Hippocampal formation (tissue), 2 donors: ENCODE data around the gene COCH.
"Not testable (repeated sequence)": the region's sequence is repeated elsewhere in the genome, so short reads cannot be mapped to it uniquely, and the experiment has no call there.

Experiments
- DNase-seq, 2 donors: peaks; one replicate each; lab custom pipeline; 2025; lab: John Stamatoyannopoulos, UW

The COCH gene

DNA sequence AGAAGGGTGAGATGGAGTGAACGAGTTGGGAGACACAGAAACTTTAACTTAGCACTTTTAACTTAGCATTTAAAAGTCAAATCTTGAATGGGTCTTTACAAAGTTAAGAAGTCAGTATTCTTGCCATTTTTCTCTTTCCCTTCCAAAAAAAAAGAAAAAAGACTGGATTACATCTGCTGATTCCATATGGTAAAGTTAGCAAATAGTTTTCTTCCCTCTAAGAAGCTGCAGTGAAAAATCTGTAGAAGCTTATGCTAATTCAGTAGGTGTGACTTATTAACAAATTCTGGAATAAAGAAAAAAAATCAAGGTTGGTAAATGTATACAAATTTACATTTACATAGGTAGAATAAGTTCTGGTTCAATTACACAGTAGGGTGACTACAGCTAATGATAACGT lies 50.9 kb downstream of the COCH start:
- no peak for DNase-seq

DNA sequence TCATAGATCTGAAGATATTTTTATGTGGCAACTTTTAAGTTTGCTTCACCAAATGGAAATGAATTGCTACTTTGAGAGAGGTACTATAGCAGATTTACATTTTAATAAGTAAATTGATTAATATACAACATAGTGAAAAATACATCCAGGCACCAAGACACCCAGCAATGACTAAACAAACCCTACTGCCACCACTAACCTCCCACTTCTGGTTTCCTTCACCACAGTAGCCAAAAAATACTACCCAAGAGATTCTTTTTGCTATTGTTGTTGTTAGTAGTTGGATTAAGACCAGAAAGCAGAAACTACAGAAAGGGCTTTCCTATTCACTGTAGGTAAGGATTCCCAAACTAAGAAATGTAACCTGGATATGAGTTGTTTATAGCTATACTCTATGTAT lies 54.1 kb downstream of the COCH start:
- DNase-seq = no peak

DNA sequence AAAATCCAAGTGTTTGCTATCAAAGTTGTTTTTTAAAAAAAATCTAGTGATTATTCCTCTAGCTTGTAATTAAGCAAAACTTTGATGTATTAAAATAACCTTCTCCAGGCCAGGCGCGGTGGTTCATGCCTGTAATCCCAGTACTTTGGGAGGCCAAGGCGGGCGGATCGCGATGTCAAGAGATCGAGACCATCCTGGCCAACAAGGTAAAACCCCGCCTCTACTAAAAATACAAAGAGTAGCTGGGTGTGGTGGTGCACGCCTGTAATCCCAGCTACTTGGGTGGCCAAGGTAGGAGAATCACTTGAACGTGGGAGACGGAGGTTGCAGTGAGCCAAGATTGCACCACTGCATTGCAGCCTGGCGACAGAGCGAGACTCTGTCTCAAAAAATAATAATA lies 59.6 kb downstream of the COCH start:
- DNase-seq = not testable (repeated sequence)

DNA sequence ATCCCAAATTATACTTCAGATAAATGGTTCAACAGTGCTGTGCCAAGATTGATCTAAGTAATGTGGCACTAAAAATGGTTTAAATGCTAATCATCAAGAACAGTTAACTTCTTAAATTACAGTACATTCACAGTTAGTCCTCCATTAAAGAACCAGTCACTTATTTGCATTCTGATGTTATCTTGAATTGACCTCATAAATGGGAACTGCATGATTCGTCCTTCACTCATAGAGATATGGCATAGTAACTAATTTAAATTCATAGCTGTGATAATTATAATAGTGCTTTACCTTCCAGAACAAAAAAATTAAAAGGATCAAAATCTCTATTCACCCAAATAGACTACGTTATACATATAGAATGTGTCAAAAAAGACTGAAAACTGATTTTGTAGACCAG lies 61.1 kb downstream of the COCH start:
- no peak for DNase-seq

DNA sequence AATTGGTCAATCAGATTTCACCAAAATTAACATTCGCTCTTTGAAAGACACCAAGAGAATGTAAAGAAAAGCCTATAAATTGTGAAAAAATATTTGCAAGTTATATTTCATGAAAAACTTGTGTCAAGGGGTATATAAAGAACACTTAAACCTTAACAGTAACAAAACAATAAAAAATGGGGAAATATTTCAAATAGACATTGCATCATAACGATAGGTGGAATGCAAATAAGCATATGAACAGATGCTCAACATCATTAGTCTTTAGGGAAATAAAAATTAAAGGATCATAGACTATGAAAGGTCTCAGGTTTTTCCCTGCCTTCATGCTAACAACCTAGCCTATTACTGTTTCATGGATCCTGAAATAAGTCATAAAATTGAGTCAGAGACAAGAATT lies 64.3 kb downstream of the COCH start:
- no peak for DNase-seq
